Type B pancreatic cell (in vitro differentiated cells): ENCODE data around the gene FUBP3. TPM values are rescaled to one million over a fixed set of nuclear protein-coding genes. Genes with fewer than 3 reads are reported as not detected.

ENCODE experiments used
- DNase-seq: peaks from one replicate; pipeline ENCODE4 v3.0.0; 2021; ENCODE audit warnings: mixed read lengths; ENCODE audit not compliant: unreplicated experiment; ENCODE audit errors: extremely low spot score
- H3K27ac Mint-ChIP-seq: 2 replicates; pipeline ENCODE4 v1.8.0; 2021; ENCODE audit warnings: mild to moderate bottlenecking, mixed read lengths
- H3K27me3 Mint-ChIP-seq: 2 replicates; pipeline ENCODE4 v1.8.0; 2021; ENCODE audit warnings: mixed read lengths
- H3K36me3 Mint-ChIP-seq: 2 replicates; pipeline ENCODE4 v1.8.0; 2021; ENCODE audit warnings: mixed read lengths
- H3K4me1 Mint-ChIP-seq: one replicate; pipeline ENCODE4 v1.8.0; 2021; ENCODE audit warnings: mixed read lengths; ENCODE audit not compliant: unreplicated experiment
- H3K4me3 Mint-ChIP-seq: 2 replicates; pipeline ENCODE4 v1.8.0; 2021; ENCODE audit warnings: mild to moderate bottlenecking, mixed read lengths
- H3K9me3 Mint-ChIP-seq: 2 replicates; pipeline ENCODE4 v1.8.0; 2021; ENCODE audit warnings: mixed read lengths
- CTCF ChIP-seq: fragments of 200-600 bp; sonication (generic); conservative IDR thresholded peaks from 2 replicates; pipeline ENCODE4 v1.5.0; 2021; ENCODE audit warnings: antibody characterized with exemption, mild to moderate bottlenecking
- total RNA-seq: library from RNA; stranded (reverse); gene quantifications from 2 replicates; pipeline ENCODE4 v1.2.1, GENCODE V29; 2021; ENCODE audit warnings: low replicate concordance

The FUBP3 gene
- total RNA-seq, 1 donor from 2014 or later, result 59.3 TPM

GRCh38 chr9:130665029-130665430 is 85.7 kb downstream of the FUBP3 start:
- Mint-ChIP-seq H3K36me3 (no peaks in the 10 kb centered on the region), H3K27ac (no peak overlapping the region), H3K27me3 (peaks cover 82% of the 10 kb centered on the region), H3K9me3 (no peaks in the 10 kb centered on the region), H3K4me1 (peaks cover 8% of the 10 kb centered on the region), H3K4me3 (peak overlapping the region; percentile 68)
- no peak for DNase-seq
- TF ChIP-seq CTCF, result no peak

GRCh38 chr9:130665431-130666392 is 86.3 kb downstream of the FUBP3 start:
- peaks cover 8% of the 10 kb centered on the region for H3K4me1 Mint-ChIP-seq
- peak; percentile 47 for TF ChIP-seq CTCF
- no peaks in the 10 kb centered on the region for H3K36me3 Mint-ChIP-seq
- DNase-seq, result no peak
- peak overlapping the region; percentile 68 for H3K4me3 Mint-ChIP-seq
- peaks cover 85% of the 10 kb centered on the region for H3K27me3 Mint-ChIP-seq
- no peak overlapping the region for H3K27ac Mint-ChIP-seq
- no peaks in the 10 kb centered on the region for H3K9me3 Mint-ChIP-seq

GRCh38 chr9:130666393-130667119 is 87.2 kb downstream of the FUBP3 start:
- Mint-ChIP-seq H3K4me1 (peaks cover 8% of the 10 kb centered on the region), H3K9me3 (no peaks in the 10 kb centered on the region), H3K4me3 (peak overlapping the region; percentile 31), H3K27ac (no peak overlapping the region), H3K27me3 (peaks cover 92% of the 10 kb centered on the region), H3K36me3 (no peaks in the 10 kb centered on the region)
- DNase-seq, result no peak
- no peak for TF ChIP-seq CTCF

GRCh38 chr9:130667120-130667435 is 87.7 kb downstream of the FUBP3 start:
- H3K27me3 Mint-ChIP-seq, result peaks cover 91% of the 10 kb centered on the region
- no peak overlapping the region for H3K4me3 Mint-ChIP-seq
- peaks cover 8% of the 10 kb centered on the region for H3K4me1 Mint-ChIP-seq
- H3K9me3 Mint-ChIP-seq, result no peaks in the 10 kb centered on the region
- no peak for TF ChIP-seq CTCF
- H3K36me3 Mint-ChIP-seq, result no peaks in the 10 kb centered on the region
- no peak for DNase-seq
- H3K27ac Mint-ChIP-seq, result no peak overlapping the region

DNA sequence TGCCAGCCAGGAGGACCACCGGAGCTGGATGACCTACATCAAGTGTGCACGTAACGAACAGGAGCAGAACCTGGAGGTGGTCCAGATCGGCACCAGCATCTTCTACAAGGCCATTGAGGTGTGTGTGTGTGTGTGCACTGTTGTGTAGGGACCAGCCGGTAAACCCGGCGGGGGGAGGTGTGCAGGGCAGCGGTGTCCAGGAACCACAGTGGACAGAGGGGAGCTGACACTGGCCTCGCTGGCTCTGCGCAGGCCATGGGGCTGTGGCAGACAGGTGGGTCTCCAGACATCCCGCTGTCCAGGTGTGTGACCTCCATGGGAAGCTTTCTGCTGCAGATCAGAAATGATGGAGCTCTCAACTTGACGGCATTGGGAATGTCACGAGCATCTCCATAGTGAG is 88.8 kb downstream of the FUBP3 start:
- Mint-ChIP-seq H3K36me3 (no peaks in the 10 kb centered on the region), H3K4me1 (peaks cover 12% of the 10 kb centered on the region), H3K27me3 (peaks cover 89% of the 10 kb centered on the region), H3K9me3 (no peaks in the 10 kb centered on the region), H3K27ac (no peak overlapping the region), H3K4me3 (no peak overlapping the region)
- no peak for DNase-seq
- no peak for TF ChIP-seq CTCF
